Measurements from ENCODE around the gene CNTNAP5. TPM values are rescaled to one million over a fixed set of nuclear protein-coding genes. Genes with fewer than 3 reads are reported as not detected.

CNTNAP5 gene
- total and polyA plus RNA-seq, 2 of the 8 experiments (the other 6 are each of a cell fraction or from before 2014, with no cell fraction given) = 0.11 to 0.76 TPM

GRCh38 chr2:124180635-124181034 is 155.5 kb downstream of the CNTNAP5 start:
- ChIA-PET POLR2A (ENCODE audit: partially characterized antibody) (interaction anchor here (0.6 kb wide), 1 partner anchor 9 kb away, joined by 3 read pairs; no protein-coding TSS in a partner anchor), CTCF (ENCODE audit: partially characterized antibody) (no interaction called here)
- H3K27ac ChIP-seq (ENCODE audit: low read depth, low read length) = no peak overlapping the region
- no peak overlapping the region for H3K14ac ChIP-seq (ENCODE audit: insufficient read length)
- H2BK15ac ChIP-seq (ENCODE audit: low read length) = no peak overlapping the region
- no peak overlapping the region for H3K4ac ChIP-seq (replicated peaks; ENCODE audit: insufficient read length, low read depth, low read length)
- no peak for FAIRE-seq
- TF ChIP-seq CTCF (IDR thresholded peaks at IDR 0.05; ENCODE audit: control extremely low read depth in 1 of 3, insufficient read depth in 1 of 3, low read depth in 1 of 3, low read length in 3 of 3) (no peak), ASH2L (IDR thresholded peaks at IDR 0.05; ENCODE audit: low read length) (no peak), KDM1A (IDR thresholded peaks at IDR 0.05; ENCODE audit: borderline replicate concordance, low read length) (no peak), SAP30 (IDR thresholded peaks at IDR 0.05; ENCODE audit: insufficient read depth, insufficient replicate concordance, low read length) (no peak)
- H4K5ac ChIP-seq (ENCODE audit: insufficient read length, low read depth, low read length) = no peak overlapping the region
- no peak overlapping the region for H2BK20ac ChIP-seq (ENCODE audit: low read length)
- no peaks in the 10 kb centered on the region for H3K79me1 ChIP-seq (ENCODE audit: low read depth, low read length)
- no peaks in the 10 kb centered on the region for H3K36me3 ChIP-seq (ENCODE audit: control insufficient read depth in 2 of 4, insufficient read depth in 4 of 4, low read length in 3 of 4)
- no peaks in the 10 kb centered on the region for H3K9me3 ChIP-seq (ENCODE audit: insufficient read depth in 2 of 2, low read depth in 1 of 2, low read length in 1 of 2)
- H4K20me1 ChIP-seq (replicated peaks in 1 of 2; ENCODE audit: control insufficient read depth in 1 of 2, insufficient read depth in 2 of 2, low read length in 2 of 2) = no peaks in the 10 kb centered on the region
- no peak overlapping the region for H3K18ac ChIP-seq (ENCODE audit: extremely low read depth, low read length)
- H2AFZ ChIP-seq (ENCODE audit: low read length) = no peak overlapping the region
- H3K27me3 ChIP-seq (replicated peaks in 1 of 4; ENCODE audit: control insufficient read depth in 3 of 4, extremely low read depth in 1 of 4, insufficient read depth in 3 of 4, low read length in 3 of 4) = no peaks in the 10 kb centered on the region
- H3K9ac ChIP-seq (replicated peaks in 1 of 4; ENCODE audit: extremely low read depth in 1 of 4, low read depth in 3 of 4, low read length in 3 of 4) = no peak overlapping the region
- H4K91ac ChIP-seq (replicated peaks; ENCODE audit: insufficient read length, low read length) = no peak overlapping the region
- no peak overlapping the region for H3K23ac ChIP-seq (ENCODE audit: insufficient read length)
- H3K23me2 ChIP-seq (ENCODE audit: low read depth, low read length) = no peaks in the 10 kb centered on the region
- H2BK5ac ChIP-seq (ENCODE audit: low read depth, low read length) = no peak overlapping the region
- H4K8ac ChIP-seq (ENCODE audit: extremely low read depth, insufficient read depth, low read length) = no peak overlapping the region
- H3K4me2 ChIP-seq (ENCODE audit: insufficient read depth in 1 of 2, low read depth in 2 of 2, low read length in 2 of 2) = no peak overlapping the region
- no peak for DNase-seq (ENCODE audit: low read depth in 1 of 2, low spot score in 2 of 2)
- no peak overlapping the region for H2BK120ac ChIP-seq (replicated peaks; ENCODE audit: low read depth, low read length)
- H2BK12ac ChIP-seq (ENCODE audit: low read depth, low read length) = no peak overlapping the region
- peaks cover 0 to 3% (median 0%) of the 10 kb centered on the region in 4 experiments; a peak in 1 of 7 replicates for H3K4me1 ChIP-seq (replicated peaks in 1 of 4; ENCODE audit: control insufficient read depth in 3 of 4, insufficient read depth in 4 of 4, low read length in 3 of 4)
- H3K4me3 ChIP-seq (ENCODE audit: extremely low read depth in 1 of 4, insufficient read depth in 2 of 4, low read depth in 3 of 4, low read length in 4 of 4) = no peak overlapping the region
- no peak overlapping the region for H2AK5ac ChIP-seq (ENCODE audit: low read depth, low read length)
- H3K56ac ChIP-seq (replicated peaks; ENCODE audit: insufficient read length, low read depth, low read length) = no peak overlapping the region
- H3K79me2 ChIP-seq (ENCODE audit: control insufficient read depth in 1 of 2, insufficient read depth in 2 of 2, low read length in 2 of 2) = no peaks in the 10 kb centered on the region

Measured in H1 (cell line).